DMS79 (cell line): ENCODE data around the gene DHX16.
A peak's percentile ranks its signal among the peaks of the same experiment; 100 is the strongest.
"Not testable (repeated sequence)": the region's sequence is repeated elsewhere in the genome, so short reads cannot be mapped to it uniquely, and the experiment has no call there.

Source experiments
- DNase-seq: peaks from one replicate; lab custom pipeline; 2025; lab: John Stamatoyannopoulos, UW

Gene DHX16

DNA sequence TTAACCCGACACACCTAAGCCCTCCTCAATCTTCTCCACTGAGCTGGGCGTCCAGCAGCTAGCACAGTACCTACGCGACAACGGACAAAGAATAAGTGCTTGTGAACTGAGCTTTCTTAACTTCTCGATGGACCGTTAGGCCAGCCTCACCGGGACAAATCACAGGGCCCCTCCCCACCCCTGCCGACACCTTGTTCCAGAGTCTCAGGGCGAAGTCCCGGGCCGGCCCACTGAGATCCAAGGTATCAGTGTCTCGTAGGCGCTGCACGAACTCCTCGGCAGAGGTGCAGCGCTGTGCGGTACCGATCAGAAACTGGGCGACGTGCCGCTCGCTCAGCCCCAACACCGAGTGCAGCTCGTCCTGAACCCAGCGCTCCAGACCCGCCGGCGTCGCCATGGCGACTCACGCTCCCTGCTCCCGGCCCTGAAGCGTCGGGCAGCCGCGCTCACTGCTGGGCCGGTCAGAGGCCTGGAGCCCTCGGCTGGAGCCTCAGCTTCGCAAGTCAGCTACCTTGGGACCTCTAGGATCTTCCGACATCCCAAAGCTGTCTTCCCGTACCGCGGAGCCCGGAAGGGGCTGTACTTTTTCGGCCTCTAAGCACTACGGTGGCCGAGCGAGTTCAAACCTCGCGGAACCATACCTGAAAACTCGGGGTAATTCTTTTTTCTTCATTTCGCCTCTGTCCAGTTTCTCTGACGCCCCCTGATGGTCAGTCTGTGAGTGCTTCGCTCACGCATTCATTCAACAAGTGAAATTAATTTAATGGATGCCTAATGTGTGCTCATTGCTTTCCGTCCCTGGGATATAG is at the start of gene DHX16:
DHX16 (minus strand) TSS at position 562 of the 809 bp plus-strand sequence; CDS start at position 397, 165 bp downstream.
- DNase-seq = peak; percentile 84

DNA sequence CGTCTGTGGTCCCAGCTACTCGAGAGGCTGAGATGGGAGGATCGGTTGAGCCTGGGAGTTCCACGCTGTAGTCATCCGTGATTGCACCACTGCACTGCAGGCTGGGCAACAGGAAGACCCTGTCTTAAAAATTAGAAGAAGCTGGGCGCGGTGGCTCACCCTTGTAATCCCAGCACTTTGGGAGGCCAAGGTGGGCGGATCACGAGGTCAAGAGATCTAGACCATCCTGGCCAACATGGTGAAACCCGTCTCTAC is 49.1 kb upstream of the DHX16 start:
- DNase-seq = not testable (repeated sequence)

DNA sequence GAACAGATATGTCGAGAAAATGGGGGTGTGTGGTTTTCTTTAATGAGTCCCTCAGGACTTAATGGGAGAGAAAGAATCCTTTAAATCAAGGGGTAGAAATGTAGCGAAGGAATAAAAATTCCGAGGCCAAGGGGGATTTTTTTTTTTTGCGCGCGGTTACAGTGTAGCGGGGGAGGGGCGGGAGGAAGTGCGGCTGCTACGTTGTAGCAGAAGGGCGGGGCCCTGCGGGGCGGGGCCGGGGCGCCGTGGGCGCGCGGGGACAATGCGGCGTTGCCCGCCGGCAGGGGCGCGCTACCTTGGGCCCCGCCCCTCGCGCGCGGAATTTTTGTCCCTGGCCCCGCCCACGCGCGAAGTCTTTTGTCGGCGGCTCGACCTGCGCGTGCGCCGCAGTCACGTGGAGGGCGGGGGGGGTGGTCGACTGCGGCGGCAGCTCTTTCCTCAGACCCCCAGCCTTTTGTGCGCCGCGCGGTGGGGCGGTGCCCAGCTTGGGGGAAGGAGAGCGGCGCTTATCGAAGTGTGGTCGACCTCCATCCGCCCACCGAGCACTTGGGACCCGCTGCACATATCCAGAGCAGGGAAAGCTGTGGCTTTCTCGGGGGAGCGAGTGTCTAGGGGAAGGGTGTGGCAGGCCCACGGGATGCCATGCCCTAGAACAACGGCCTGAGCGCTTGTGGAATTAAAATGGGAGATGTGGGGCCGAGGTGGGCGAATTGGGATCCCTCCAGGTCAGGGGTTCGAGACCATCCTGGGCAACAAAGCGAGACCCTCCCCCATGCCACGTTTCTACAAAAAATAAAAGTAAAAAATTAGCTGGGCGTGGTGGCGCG is 48.6 kb upstream of the DHX16 start:
- DNase-seq = peak; percentile 79

DNA sequence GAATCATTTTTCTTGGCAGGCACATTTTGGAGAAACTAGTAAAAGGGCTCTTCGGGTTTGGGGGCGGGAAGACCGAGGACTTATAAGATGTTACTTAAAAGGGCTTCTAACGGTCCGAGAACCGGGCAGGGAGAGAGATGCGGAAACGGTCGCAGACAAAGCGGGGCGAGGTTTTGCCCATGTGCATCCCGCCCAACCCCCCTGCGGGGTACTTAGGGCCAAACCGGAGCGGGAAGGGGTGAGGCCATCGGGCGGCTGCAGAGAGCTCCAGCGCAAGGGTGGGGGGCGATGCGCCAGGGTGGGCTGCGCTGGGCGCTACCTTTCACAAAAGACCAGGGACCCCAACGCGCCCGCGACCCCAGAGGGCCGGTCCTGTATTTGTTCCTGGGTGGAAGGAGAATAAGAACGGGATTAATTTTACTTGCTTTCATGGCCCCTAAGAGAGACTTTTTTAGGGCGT is 48.0 kb upstream of the DHX16 start:
- DNase-seq = peak; percentile 51

DNA sequence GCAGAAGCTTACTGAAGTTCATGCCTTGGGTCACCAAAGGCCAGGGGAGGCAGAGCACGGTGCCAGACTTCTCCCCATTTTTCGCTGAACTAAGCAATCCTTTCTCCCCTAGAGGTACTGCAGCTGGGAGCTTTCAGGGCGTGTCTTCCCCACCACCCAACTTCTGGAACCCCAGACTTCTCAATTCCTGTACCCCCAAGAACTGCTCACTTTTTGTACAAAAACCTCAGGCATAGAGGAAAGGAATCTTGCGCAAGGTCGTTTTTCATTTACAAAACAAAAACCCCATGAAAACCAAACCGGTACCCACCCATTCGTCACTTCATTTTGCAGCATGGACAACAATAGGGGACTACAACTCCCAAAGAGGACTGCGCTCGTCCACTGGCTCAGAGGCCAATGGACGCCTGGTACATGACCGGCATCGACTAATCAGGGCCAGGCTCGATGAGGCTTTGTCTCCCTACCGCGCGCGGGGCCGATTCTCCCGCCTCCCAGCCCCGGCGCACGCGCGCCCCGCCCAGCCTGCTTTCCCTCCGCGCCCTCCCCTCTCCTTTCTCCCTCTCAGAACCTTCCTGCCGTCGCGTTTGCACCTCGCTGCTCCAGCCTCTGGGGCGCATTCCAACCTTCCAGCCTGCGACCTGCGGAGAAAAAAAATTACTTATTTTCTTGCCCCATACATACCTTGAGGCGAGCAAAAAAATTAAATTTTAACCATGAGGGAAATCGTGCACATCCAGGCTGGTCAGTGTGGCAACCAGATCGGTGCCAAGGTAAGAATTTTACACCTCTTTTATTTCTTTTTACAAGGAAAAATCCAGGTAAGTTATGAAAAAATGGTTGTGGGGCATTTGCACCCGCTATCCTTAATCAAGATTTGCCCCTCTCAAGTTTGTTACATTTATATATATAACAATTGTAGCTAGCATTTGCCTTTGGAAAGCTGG is 47.3 kb upstream of the DHX16 start, which contains the start of gene TUBB:
TUBB (plus strand) TSS at position 562 of the 947 bp plus-strand sequence; CDS start at position 717, 155 bp downstream.
- peak; percentile 96 for DNase-seq

DNA sequence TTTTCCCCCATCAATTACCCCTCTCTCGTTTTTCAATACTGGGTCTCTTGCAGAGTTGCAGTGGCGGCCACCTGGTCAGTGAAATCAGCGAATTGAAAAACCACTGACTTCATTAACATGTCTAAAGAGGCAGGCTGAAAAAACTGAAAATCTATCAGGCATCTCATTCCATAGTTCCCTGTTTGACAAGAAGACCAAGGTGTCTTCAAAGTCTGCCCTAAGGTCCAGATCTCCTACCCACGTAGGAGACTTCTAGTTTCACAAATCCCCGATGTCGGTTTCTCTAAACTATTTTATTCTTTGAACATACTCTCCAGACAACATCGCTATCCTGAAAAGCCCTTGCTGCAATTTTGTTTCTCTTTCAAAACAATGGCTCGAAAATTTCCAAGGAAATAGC is 46.5 kb upstream of the DHX16 start:
- DNase-seq = peak; percentile 63

DNA sequence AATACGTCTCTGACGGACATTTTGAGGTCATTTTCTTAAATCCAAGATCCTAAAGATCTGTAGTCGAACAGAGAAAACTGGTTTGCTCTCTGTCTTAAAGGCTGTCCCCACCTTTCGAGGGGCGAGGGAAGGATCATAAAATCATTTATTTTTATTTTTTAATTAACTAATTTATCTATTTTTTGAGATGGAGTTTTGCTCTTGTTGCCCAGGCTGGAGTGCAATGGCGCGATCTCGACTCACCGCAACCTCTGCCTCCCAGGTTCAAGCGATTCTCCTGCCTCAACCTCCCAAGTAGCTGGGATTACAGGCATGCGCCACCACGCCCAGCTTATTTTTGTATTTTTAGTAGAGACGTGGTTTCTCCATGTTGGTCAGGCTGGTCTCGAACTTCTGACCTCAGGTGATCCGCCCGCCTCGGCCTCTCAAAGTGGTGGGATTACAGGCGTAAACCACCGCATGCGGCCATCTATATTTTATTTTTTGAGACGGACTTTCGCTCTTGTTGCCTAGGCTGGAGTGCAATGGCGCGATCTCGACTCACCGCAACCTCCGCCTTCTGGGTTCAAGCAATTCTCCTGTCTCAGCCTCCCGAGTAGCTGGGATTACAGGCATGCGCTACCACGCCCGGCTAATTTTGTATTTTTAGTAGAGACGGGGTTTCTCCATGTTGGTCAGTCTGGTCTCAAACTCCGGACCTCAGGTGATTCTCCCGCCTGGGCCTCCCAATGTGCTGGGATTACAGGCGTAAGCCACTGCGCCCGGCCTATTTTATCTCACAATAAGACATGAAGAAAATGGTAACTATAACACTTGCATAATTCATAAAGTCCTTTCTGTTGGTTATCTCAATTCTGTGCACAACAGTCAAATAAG is 45.3 kb upstream of the DHX16 start:
- DNase-seq = not testable (repeated sequence)

DNA sequence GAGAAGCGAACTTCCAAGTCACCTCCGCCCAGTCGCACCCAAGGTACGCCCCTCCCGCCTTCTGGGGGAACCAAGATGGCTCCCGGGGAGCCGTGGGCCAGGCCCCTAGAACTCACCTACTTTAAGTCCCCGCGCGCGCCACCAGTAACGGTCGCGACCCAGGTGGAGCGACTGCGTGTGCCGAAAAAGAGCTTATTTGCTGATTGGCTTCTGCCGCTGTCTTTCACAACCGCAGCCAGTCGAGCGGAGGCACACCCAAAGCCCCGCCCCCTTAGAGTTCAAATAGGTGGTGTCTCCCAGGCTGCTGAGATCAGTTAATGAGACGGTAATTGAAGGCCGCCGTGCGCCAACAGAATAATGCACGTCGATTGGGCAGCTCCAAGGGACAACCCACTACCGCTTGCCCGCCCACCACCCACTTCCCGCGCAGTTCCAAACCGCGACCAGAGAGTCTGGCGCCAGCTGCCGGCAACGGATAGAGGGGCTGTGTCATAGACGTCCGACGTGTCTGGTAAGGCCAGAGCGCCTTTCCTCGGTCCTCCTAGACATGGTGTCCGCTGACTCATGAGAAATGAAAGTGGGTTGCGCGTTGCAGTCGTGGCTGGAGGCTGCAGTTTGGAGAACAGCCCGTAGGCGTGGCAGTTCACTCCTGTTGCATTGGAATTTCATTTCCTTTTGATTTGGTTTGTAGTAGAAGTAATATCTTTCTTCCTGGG is 44.5 kb upstream of the DHX16 start, which contains the start of gene MDC1:
MDC1 (minus strand) TSS at position 153 of the 716 bp plus-strand sequence. CDS start 2,106 bp downstream, outside the sequence.
- peak; percentile 100 for DNase-seq

DNA sequence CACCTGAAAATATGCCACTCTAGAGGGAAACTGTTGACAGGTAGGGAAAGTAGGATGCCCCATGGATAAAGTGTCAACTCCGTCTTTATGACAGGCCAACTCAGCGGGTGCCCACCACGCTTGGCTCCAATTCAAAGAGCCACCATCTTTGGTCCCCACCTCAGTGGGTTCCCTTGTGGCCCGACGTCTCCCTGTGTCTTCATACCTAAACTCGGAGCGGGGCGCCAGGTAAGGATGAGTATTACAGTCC is 44.0 kb upstream of the DHX16 start:
- no peak for DNase-seq

DNA sequence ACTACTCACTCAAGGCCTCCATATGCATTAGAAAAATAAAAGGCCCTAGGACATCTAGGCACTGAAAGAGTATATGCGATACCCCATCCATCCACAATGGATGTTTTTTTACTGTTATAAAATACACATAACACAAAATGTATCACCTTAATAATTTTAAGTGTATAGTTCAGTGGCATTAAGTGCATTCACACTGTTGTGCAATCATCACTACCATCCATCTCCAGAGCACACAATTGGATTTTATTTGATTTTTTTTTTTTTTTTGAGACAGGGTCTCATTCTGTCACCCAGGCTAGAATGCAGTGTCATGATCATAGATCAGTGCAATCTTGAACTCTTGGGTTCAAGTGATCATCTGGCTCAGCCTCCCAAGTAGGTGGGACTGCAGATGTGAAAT is 41.5 kb upstream of the DHX16 start:
- no peak for DNase-seq

DNA sequence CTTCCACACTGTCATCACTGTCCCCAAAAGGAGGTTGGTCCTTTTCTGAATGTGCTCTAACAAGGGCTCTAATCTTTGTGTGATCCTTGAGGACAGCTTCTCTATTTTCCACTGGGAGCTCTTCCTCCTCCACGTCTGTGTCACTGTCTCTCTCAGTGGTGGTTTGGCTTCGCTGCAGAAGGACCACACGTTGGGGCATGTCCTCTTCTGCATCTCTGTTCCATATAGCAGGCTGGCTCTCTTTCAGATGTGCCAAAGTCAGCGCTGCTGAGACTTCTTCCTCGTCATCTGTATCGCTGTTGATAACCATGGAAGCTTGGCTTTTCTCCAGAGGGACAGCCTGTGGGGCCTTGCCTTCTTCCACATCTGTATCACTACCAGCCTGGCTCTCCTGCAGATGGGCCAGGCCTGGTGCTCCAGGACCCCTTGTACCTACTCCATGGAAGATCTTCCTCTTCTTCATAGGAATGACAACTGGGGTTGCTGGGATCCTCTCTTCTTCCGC is 39.7 kb upstream of the DHX16 start:
- DNase-seq = no peak

DNA sequence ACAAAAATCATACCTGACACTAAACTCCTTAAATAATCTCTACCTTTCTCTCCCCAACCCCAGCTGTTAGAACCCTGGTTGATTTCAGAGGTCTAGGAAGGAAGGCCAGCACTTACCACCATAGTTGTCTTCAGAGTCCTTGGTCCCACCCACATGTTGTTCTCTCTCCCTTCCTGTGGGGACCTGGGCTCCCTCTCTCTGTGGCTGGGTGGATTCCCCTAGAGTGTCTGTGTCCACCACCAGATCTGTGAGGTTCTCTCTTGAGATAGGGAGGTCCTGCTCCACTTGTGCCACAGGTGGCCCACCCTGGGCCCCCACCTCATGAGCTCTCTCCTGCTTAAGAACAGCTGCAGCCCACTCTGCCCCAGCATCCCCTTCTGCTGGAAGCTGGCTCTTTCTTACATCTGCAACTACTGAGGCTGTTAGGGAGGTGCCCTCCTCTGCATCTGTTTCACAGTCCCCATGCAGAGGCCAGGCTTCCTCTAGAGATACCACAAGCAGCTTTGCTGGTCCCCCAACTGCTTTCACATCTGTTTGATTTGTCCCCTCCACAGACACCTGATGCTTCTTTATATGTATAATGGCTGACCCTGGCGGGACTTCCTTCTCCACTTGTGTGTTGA is 39.1 kb upstream of the DHX16 start:
- DNase-seq = no peak

DNA sequence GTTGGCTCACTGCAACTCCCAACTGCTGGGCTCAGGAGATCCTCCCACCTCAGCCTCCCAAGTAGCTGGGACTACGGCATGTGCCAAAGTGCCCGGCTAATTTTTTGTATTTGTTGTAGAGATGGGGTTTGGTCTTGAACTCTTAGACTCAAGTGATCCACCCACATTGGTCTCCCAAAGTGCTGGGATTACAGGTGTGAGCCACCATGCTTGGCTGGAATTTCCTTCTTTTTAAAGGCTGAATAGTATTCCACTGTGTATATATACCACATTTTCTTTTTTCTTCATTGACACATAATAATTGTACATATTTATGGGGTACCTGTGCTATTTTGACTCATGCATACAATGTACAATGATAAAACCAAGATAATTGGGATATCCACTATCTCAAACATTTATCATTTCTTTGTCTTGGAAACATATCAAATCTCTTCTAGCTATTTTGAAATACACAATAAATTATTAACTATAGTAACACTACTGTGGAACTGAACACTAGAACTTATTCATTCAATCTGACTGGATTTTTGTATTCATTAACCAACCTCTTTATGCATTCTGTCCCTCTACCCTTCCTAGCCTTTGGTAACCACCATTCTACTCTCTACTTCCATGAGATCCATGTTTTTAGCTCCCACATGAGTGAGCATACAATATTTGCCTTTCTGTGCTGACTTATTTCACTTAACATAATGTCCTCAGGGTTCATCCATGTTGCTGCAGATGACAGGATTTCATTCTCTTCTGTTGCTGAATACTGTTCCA is 36.5 kb upstream of the DHX16 start:
- DNase-seq = no peak

DNA sequence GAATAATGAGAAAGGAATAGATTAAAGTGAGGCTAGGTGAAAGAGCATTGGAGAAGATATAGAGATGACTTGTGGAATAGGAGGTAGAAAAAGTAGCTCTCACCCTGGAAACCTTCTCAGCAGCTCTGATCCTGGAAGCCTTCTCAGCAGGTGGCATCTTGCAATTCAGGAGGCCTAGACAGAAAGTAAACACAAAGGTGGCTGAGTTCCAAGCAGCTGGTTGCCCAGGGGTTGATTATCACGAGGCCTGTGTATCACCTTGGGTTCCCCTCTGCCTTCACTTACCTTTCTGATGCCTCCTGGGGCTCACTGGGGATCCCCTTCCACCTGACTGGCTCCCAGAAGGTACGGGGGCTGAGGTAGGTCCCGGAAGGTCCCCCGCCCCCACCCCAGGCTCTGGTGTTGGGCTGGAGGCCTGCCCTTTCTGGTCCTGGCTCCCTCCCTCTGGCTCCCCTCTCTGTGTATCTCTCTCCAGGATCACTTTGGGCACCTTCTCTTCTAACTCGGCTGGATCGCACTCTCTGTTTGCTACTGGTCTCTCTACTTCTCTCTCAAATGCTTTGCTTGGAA is 34.6 kb upstream of the DHX16 start:
- DNase-seq = peak; percentile 71

DNA sequence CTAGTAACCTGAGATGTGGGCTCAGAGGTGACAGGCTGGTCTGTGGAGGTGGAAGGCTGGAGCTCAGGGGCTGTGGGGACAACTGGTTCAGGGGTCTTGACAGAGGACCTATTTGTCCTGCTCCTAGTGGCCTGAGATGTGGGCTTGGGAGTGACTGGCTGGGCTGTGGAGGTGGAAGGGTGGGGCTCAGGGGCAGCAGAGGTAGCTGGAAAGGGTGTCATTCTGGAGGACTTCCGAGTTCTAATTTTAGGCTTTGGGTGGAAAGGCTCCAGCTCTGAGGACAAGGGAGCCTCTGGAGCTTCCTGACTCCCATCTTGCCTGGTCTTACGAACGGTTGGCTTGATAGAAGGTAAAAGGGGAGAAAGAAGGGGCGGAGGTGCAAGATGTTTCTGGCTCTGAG is 32.8 kb upstream of the DHX16 start:
- DNase-seq = no peak

DNA sequence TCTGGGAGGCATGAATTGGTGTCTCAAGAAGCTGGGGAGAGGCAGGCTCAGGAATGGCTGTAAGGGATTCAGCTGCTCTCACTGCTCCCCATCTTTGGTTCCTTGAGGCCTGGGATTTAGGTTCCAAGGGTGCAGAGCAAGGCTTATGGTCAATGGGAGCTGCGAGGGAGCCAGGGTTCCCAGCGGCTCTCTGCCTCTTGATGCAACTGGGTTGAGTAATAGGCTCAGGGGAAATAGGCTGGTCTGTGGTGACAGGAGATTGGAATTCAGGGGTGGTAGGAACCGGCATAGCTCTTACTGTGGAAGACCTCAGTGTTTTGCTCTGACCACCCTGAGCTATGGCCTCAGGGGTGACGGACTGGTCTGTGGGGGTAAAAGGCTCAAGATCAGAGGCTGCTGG is 31.0 kb upstream of the DHX16 start:
- DNase-seq = no peak

DNA sequence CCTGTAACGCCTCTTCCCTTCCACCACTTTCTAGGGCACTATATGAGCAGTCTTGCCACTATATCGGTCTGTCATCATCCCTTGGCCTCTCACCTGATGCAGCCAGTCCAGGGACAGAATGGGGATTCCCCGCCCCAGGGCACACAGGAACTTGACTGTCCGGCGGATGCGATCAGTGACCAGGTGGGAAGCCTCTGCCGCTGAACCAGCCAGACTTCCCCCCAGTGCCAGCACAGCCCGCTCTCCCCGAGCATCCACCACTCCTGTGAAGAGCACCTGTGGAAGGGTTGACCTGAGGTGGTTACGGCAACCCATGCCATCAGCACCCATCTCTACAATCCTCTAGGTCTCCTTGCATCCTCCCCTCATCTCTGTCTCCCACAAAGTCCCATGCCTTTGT is 30.2 kb upstream of the DHX16 start:
- DNase-seq = no peak

DNA sequence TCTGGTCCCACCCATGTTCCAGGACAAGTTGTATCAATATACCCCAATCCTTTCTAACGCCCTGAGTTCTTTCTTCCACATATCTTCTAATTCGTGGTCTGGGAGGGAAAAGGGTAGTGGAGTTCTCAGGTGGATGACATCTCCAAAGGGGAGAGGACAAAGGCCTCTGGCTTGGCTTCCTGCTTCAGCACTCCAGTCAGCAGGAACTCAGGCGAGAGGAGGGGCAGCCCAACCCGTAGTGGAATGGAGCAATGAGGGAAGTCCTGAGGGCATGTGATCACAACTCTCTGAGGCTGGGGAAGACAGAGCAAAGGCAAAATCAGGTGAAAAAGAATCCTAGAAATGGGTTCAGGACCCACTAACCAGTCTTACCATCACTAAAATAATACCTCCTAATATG is 27.5 kb upstream of the DHX16 start:
- no peak for DNase-seq

DNA sequence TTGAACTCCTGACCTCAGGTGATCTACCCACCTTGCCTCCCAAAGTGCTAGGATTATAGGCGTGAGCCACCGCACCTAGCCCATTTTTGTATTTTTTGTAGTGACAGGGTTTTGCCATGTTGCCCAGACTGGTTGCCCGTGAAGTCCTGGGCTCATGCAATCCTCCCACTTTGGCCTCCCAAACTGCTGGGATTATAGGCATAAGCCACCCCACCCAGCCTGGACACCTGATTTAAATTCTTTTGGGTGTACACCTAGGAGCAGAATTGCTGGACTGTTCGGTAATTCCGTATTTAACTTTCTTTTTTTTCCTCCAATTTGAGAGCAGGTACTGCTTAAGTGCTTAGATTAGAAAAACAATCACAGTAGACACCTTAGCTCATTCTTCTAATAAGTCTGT is 23.6 kb upstream of the DHX16 start:
- no peak for DNase-seq
